Activated CD8-positive, alpha-beta T cell treated with anti-CD3 and anti-CD28 coated beads for 36 hours (primary cell): ENCODE results near the gene NUDT17. TPM values are rescaled to one million over a fixed set of nuclear protein-coding genes. Genes with fewer than 3 reads are reported as not detected.

ENCODE experiments used
- ATAC-seq: fragments of 200-7000 bp; cut with Tn5 transposase; one replicate; pipeline ENCODE4 v1.10.0; 2021; ENCODE audit warnings: mild to moderate bottlenecking, moderate library complexity
- CTCF ChIA-PET: fragments of 350-600 bp; sonication (Branson Sonifier 250); formaldehyde crosslinking; loops from one replicate; lab custom pipeline; 2021; ENCODE audit warnings: antibody characterized with exemption; lab: Charles Lee
- POLR2A ChIA-PET: fragments of 350-600 bp; sonication (Branson Sonifier 250); formaldehyde crosslinking; loops from one replicate; lab custom pipeline; 2021; ENCODE audit warnings: antibody characterized with exemption; lab: Charles Lee
- DNase-seq: peaks from one replicate; pipeline ENCODE4 v3.0.0-alpha.2; 2020
- H3K27ac Mint-ChIP-seq: one replicate; pipeline ENCODE4 v1.8.0; 2021; ENCODE audit warnings: mild to moderate bottlenecking, mixed read lengths
- H3K27me3 Mint-ChIP-seq: one replicate; pipeline ENCODE4 v1.8.0; 2021; ENCODE audit warnings: mixed read lengths
- H3K36me3 Mint-ChIP-seq: one replicate; pipeline ENCODE4 v1.8.0; 2021; ENCODE audit warnings: low read depth, mixed read lengths
- H3K4me1 Mint-ChIP-seq: one replicate; pipeline ENCODE4 v1.8.0; 2021; ENCODE audit warnings: low read depth, mixed read lengths
- H3K4me3 Mint-ChIP-seq: one replicate; pipeline ENCODE4 v1.8.0; 2021; ENCODE audit warnings: mild to moderate bottlenecking, moderate library complexity, mixed read lengths
- H3K9me3 Mint-ChIP-seq: one replicate; pipeline ENCODE4 v1.8.0; 2021; ENCODE audit warnings: mixed read lengths
- intact Hi-C: fragments of 100-400 bp; cut with micrococcal nuclease; formaldehyde crosslinking; loops from one replicate; pipeline ENCODE4 v1.10.0; 2022
- total RNA-seq, 2 experiments: library from RNA; stranded (reverse); gene quantifications; one replicate each; pipeline ENCODE4 v1.2.3, GENCODE V29; 2021
- TF ChIP-seq, protein P1 (sequence below): fragments of 200-600 bp; IDR thresholded peaks from one replicate; pipeline ENCODE4 v1.8.0; 2022; ENCODE audit warnings: antibody characterized with exemption, mild to moderate bottlenecking

Gene NUDT17
- total RNA-seq, 2 experiments from 2014 or later = 3.0 to 3.3 TPM

DNA sequence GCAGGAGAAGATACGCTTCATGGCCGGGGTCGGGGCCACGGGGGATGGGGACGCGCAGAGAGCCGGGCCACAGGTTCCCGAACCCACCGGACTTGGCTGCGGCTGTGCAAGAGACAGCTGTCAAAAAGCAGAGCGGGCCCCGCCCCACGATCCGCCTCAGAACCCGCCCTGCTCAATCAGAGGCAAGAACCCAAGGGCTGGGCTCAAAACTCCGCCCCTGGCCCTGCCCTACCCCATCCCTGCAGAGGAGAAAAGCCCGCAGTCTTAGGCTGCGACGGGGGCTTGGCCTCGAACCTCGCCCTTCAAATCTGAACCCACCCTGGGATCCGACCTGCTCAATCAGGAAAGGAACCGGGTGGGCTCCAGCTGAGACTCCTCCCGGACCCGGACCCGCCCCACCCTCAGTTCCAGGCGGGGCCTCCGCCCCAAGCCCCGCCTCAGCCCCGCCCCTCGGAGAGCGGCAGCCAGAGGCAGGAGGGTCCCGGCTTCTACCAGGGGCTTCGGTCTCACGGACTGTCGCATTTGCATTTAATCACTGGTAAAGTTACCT lies 40.4 kb downstream of the NUDT17 start, which contains the start of gene ANKRD35:
ANKRD35 (minus strand) TSS at position 129 of the 550 bp plus-strand sequence; CDS start at position 21, 108 bp downstream.
- DNase-seq (peak; percentile 95), ATAC-seq (peak; percentile 99)
- ChIA-PET CTCF (interaction anchor here (1.0 to 10.2 kb wide), 5 partner anchors 14 to 39 kb away, joined by 3 to 91 read pairs (median 7); partner anchors contain the start of genes ITGA10, NUDT17 and PIAS3), POLR2A (interaction anchor here (0.5 to 1.1 kb wide), 5 partner anchors 14 to 92 kb away, joined by 3 read pairs; no protein-coding TSS in a partner anchor)
- Mint-ChIP-seq H3K4me1 (peaks cover 17% of the 10 kb centered on the region), H3K27me3 (peaks cover 20% of the 10 kb centered on the region), H3K27ac (no peak within 1 kb of the TSS), H3K4me3 (peak within 1 kb of the TSS; percentile 74), H3K36me3 (no peaks in the 10 kb centered on the region), H3K9me3 (no peaks in the 10 kb centered on the region)
- intact Hi-C loops = no loop called here
- TF ChIP-seq, protein P1, sequence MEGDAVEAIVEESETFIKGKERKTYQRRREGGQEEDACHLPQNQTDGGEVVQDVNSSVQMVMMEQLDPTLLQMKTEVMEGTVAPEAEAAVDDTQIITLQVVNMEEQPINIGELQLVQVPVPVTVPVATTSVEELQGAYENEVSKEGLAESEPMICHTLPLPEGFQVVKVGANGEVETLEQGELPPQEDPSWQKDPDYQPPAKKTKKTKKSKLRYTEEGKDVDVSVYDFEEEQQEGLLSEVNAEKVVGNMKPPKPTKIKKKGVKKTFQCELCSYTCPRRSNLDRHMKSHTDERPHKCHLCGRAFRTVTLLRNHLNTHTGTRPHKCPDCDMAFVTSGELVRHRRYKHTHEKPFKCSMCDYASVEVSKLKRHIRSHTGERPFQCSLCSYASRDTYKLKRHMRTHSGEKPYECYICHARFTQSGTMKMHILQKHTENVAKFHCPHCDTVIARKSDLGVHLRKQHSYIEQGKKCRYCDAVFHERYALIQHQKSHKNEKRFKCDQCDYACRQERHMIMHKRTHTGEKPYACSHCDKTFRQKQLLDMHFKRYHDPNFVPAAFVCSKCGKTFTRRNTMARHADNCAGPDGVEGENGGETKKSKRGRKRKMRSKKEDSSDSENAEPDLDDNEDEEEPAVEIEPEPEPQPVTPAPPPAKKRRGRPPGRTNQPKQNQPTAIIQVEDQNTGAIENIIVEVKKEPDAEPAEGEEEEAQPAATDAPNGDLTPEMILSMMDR = no peak

DNA sequence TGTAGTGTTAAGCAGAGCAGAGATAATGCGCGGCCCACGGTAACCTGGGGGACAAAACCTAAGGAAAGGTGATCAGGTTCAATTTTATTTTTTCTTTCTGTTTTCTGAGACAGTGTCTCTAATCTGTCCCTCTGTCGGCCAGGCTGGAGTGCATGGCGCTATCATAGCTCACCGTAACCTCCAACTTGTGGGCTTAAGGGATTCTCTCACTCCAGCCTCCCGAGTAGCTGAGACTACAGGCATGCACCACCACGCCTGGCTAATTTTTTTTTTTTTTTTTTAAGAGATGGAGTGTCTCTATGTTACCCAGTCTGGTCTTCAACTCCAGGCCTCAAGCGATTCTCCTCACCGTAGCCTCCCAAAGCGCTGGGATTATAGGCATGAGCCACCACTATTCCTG lies 41.0 kb downstream of the NUDT17 start:
- Mint-ChIP-seq H3K4me1 (peaks cover 17% of the 10 kb centered on the region), H3K4me3 (peak overlapping the region; percentile 74), H3K27me3 (peaks cover 18% of the 10 kb centered on the region), H3K9me3 (no peaks in the 10 kb centered on the region), H3K36me3 (no peaks in the 10 kb centered on the region), H3K27ac (no peak overlapping the region)
- ChIA-PET CTCF (interaction anchor here (0.8 to 10.2 kb wide), 3 partner anchors 9 to 40 kb away, joined by 3 to 91 read pairs (median 7); partner anchors contain the start of gene NUDT17), POLR2A (interaction anchor here (1.0 to 1.1 kb wide), 2 partner anchors 14 to 69 kb away, joined by 3 read pairs; no protein-coding TSS in a partner anchor)
- ATAC-seq = no peak
- no peak for DNase-seq
- intact Hi-C loops = no loop called here
- TF ChIP-seq, protein P1 = no peak

DNA sequence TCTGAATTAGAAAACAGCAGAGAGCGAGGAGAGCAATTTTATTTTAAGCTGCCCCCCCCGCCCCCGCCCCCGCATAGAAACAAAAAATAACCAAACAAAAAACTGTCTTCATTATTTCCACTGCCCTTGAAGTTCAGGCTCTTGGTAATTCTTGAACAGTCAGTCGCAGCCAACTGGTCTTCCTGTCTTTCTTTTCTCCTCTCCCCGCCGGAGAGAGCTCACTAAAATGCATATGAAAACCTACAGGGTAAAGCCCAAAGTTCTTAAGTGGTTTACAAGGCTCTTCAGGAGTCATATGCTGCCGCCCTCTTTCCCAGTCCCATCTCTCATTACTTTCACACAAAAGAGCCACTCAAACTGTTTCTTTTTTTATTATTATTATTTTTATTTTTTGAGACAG lies 41.4 kb downstream of the NUDT17 start:
- H3K36me3 Mint-ChIP-seq = no peaks in the 10 kb centered on the region
- no peak for DNase-seq
- ChIA-PET CTCF (interaction anchor here (0.8 to 10.2 kb wide), 3 partner anchors 8 to 70 kb away, joined by 3 to 91 read pairs (median 3); partner anchors contain the start of gene NUDT17), POLR2A (interaction anchor here (1.0 kb wide), 1 partner anchor 69 kb away, joined by 3 read pairs; no protein-coding TSS in a partner anchor)
- TF ChIP-seq, protein P1 = no peak
- no peaks in the 10 kb centered on the region for H3K9me3 Mint-ChIP-seq
- peaks cover 17% of the 10 kb centered on the region for H3K4me1 Mint-ChIP-seq
- no peak for ATAC-seq
- intact Hi-C loops = no loop called here
- no peak overlapping the region for H3K27ac Mint-ChIP-seq
- peak overlapping the region; percentile 54 for H3K4me3 Mint-ChIP-seq
- H3K27me3 Mint-ChIP-seq = peaks cover 18% of the 10 kb centered on the region

DNA sequence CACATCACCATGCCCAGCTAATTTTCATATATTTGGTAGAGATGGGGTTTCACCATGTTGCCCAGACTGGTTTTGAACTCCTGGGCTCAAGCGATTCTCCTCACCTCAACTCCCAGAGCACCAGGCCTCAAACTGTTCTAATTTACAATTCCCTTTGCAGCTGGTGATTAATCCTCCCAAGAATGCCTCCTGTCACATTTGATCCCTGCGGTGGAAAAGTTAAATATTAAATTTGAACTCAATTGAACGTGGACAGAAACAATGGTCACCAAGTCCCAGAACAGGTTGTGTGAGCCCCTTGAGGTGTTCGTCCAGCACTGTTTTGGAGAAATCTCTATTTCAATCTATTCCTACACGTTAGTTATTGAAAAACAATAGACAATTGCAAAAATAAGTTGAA lies 42.2 kb downstream of the NUDT17 start:
- peaks cover 17% of the 10 kb centered on the region for H3K4me1 Mint-ChIP-seq
- intact Hi-C loops = no loop called here
- ChIA-PET CTCF (interaction anchor here (1.6 to 10.2 kb wide), 2 partner anchors 41 to 69 kb away, joined by 3 to 91 read pairs; partner anchors contain the start of gene NUDT17), POLR2A (interaction anchor here (1.0 kb wide), 1 partner anchor 31 kb away, joined by 3 read pairs; the partner anchor contains the start of gene PEX11B)
- no peak for DNase-seq
- TF ChIP-seq, protein P1 = no peak
- H3K27me3 Mint-ChIP-seq = peaks cover 17% of the 10 kb centered on the region
- no peak overlapping the region for H3K27ac Mint-ChIP-seq
- no peak for ATAC-seq
- no peaks in the 10 kb centered on the region for H3K36me3 Mint-ChIP-seq
- no peak overlapping the region for H3K4me3 Mint-ChIP-seq
- H3K9me3 Mint-ChIP-seq = no peaks in the 10 kb centered on the region

DNA sequence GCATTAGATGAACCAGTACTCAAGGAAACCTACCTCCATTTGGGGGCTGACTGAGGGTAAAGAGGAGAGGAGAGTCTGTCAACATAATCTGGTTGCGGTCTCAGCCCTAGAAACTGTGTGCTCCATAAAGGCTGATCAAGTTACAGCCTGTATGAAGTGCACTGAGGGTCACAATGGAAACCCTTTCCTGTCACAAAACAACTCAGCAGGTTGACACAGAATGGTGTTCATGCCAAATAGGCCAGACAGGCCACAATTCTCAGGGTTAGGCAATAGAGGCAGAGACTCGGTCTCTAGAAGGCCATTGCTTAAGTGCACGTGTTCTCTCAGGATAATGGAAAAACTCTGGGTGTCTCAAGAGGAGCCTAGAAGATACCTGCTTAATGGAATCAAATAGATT lies 44.3 kb downstream of the NUDT17 start:
- H3K4me3 Mint-ChIP-seq = no peak overlapping the region
- no peak for DNase-seq
- ATAC-seq = no peak
- CTCF ChIA-PET = no interaction called here
- TF ChIP-seq, protein P1 = no peak
- peaks cover 14% of the 10 kb centered on the region for H3K4me1 Mint-ChIP-seq
- no peak overlapping the region for H3K27ac Mint-ChIP-seq
- peaks cover 8% of the 10 kb centered on the region for H3K27me3 Mint-ChIP-seq
- intact Hi-C loops = no loop called here
- POLR2A ChIA-PET = interaction anchor here (0.6 kb wide), 1 partner anchor 41 kb away, joined by 3 read pairs; no protein-coding TSS in a partner anchor
- H3K36me3 Mint-ChIP-seq = no peaks in the 10 kb centered on the region
- H3K9me3 Mint-ChIP-seq = no peaks in the 10 kb centered on the region
